Right lobe of liver (tissue), 4 donors: ENCODE results near the gene CMTM7.

ENCODE experiments used
- CTCF ChIP-seq, 4 donors: fragments of 200-600 bp in 3 of 4; fragments of 450-650 bp in 1 of 4; IDR thresholded peaks; one replicate each; pipeline versions ENCODE4 v1.5.1 to v1.8.0; 2016 to 2022; ENCODE audit warnings: antibody characterized with exemption in 4 of 4, mild to moderate bottlenecking in 2 of 4
- POLR2A ChIP-seq: fragments of 450-650 bp; IDR thresholded peaks from one replicate; pipeline ENCODE4 v1.6.1; 2017; ENCODE audit warnings: antibody characterized with exemption, mild to moderate bottlenecking
- donor health status: DM: no; HTN: no; CAD: no.
- donor health status: DM: no; HTN: no; CAD: no.
- donor health status: DM: no; HTN: yes; CAD: no.

- TF ChIP-seq POLR2A (no peak), CTCF (IDR thresholded peaks at IDR 0.05) (no peak)
Observed at GRCh38 chr3:32376115-32376514, 15.5 kb upstream of the CMTM7 start.
